Heart left ventricle (tissue), 13 donors: Measurements from ENCODE around the gene PLOD2.

Experiments used
- POLR2A ChIP-seq, 2 donors: fragments of 450-650 bp; IDR thresholded peaks; one replicate each; pipeline ENCODE4 v1.6.1; 2017; ENCODE audit warnings: antibody characterized with exemption in 2 of 2, mild to moderate bottlenecking in 2 of 2, moderate library complexity in 2 of 2
- TF ChIP-seq, protein P1 (sequence below), 12 donors: fragments of 200-600 bp; sonication (generic) in 4 of 12; IDR thresholded peaks; one replicate each; pipeline versions ENCODE4 v1.5.0 to v1.8.0; 2018 to 2022; ENCODE audit warnings: antibody characterized with exemption in 12 of 12, mild to moderate bottlenecking in 5 of 12
- donor health status: ischemic (EF 13 %, LVEDD 7.1; RV severe dilation, severe dysfunction).
- donor health status: DM: no; HTN: yes; CAD: no.
- donor health status: DM: no; HTN: no; CAD: no.
- donor health status: ischemic (EF 25% LVEDD 6.9; RV normal size, moderate dysfunction).
- donor health status: ischemic (EF 25% LVEDD 5.7; RV mildly dilated, moderate dysfunction).
- donor health status: ischemic (EF 35%, LVEDD 5.7; RV mildly dilated, moderate dysfunction).
- donor health status: nonischemic (EF 11% LVEDD 7.7; RV severe dilation, severe dysfunction).
- donor health status: DM: yes; HTN: yes; CAD: no.
- donor health status: PGD.
- donor health status: ischemic (EF 29% LVEDD 5.4; RV normal size, mild dysfunction).
- donor health status: nonischemic (EF 23%, LVEDD 6.1; RV moderate dilation, normal function).

DNA sequence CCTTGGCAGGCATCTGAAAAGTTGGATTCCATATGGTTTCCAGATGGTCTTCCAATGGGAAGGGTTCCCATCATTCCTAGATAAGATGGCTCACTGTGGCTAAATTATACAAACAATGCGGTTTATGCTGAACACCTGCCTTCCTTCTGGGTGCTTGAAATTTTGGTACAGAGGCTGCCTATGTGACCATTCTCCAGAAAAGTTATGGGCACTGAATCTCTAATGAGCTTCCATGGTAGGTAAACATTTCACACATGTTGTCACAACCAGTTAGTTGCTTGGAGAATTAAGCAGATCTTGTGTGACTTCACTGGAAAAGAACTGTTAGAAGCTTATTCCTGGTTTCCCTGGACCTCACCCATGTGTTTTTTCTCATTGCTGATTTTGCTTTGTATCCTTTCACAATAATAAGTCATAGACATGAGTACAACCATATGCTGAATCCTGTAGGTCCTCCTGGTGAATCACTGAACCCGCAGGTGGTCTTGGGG is 30.1 kb downstream of the PLOD2 start:
- no peak for TF ChIP-seq POLR2A (IDR thresholded peaks at IDR 0.05)
- TF ChIP-seq, protein P1, sequence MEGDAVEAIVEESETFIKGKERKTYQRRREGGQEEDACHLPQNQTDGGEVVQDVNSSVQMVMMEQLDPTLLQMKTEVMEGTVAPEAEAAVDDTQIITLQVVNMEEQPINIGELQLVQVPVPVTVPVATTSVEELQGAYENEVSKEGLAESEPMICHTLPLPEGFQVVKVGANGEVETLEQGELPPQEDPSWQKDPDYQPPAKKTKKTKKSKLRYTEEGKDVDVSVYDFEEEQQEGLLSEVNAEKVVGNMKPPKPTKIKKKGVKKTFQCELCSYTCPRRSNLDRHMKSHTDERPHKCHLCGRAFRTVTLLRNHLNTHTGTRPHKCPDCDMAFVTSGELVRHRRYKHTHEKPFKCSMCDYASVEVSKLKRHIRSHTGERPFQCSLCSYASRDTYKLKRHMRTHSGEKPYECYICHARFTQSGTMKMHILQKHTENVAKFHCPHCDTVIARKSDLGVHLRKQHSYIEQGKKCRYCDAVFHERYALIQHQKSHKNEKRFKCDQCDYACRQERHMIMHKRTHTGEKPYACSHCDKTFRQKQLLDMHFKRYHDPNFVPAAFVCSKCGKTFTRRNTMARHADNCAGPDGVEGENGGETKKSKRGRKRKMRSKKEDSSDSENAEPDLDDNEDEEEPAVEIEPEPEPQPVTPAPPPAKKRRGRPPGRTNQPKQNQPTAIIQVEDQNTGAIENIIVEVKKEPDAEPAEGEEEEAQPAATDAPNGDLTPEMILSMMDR (IDR thresholded peaks at IDR 0.05): no peak
